ENCODE results near the gene OR2K2.

- TF ChIP-seq POLR2AphosphoS5 (IDR thresholded peaks at IDR 0.05; ENCODE audit: low read depth) (no peak), CTCF (conservative IDR thresholded peaks at IDR 0.05; ENCODE audit: low read depth in 2 of 2) (no peak), REST (IDR thresholded peaks at IDR 0.05; ENCODE audit: unreplicated experiment) (no peak), EZH2 (IDR thresholded peaks at IDR 0.05; ENCODE audit: low read depth, unreplicated experiment) (no peak), EZH2phosphoT487 (IDR thresholded peaks at IDR 0.05; ENCODE audit: unreplicated experiment) (no peak)
Measured at GRCh38 chr9:111360881-111361280, 30.9 kb upstream of the OR2K2 start.

Data from GM23338 (cell line).